GM18861 (cell line): Measurements from ENCODE around the gene PLOD2.

Source experiments
- ATAC-seq: cut with Tn5 transposase; IDR thresholded peaks from one replicate; pipeline ENCODE4 v1.9.1; 2021; ENCODE audit not compliant: unreplicated experiment

PLOD2 gene

DNA sequence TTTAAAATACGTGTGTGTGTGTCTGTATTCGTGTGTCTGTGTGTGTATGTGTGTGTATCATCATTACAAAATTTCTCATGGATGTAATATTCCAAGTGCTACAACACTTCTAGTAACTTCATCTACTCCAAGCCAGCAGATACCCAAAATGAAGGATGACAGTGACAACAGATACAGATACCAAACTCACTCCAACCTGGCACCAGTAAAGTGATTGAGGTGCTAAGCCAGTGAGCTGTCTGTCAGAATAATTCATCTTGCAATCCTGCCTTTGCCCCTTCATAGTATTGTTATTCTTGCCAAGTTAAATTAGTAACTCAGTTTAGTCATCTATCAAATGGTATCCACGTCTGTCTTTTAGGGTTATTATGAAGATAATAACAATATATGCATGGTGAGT, 58.1 kb downstream of the PLOD2 start:
- no peak for ATAC-seq

DNA sequence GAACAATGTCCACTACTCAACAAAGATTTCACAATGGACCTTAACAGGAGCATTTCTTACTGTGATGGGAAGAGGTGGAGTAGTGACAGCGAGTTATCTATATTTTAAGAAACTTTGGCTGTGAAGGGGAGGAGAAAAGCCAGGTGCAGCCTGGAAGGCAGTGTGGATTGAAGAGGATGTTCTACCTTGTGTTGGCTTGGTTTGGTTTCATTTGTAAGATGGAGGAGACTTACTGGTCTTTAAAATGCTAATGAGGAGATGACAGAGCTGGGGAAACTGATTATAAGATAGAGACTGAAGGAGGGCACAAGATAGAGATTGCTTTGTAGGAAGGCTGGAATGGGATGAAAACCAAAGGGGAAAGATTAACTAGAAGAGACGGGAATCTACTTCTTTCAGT, 59.4 kb downstream of the PLOD2 start:
- no peak for ATAC-seq

GRCh38 chr3:146100825-146101444, 60.0 kb downstream of the PLOD2 start:
- no peak for ATAC-seq

- ATAC-seq = no peak
Observed at GRCh38 chr3:146100180-146100579, 60.8 kb downstream of the PLOD2 start.

- no peak for ATAC-seq
Observed at GRCh38 chr3:146099316-146099715, 61.7 kb downstream of the PLOD2 start.

DNA sequence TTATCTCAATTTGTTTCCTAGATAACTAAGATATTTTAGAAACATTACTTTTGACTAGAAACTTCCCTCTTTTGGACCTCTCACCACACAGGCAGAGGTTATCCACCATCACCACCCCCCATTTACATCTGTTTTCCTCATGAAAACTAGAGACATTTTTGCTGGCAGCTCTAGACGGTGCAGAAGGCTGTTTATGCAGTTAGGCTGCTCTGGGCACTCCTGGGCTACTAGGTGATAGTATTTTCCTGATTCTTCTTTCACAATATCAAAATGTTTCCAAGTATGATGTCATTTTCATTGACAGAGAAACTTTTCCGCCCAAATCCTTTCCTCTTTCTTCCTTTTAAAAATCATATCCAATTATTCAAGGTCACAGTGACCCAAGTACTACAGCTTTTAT, 67.1 kb downstream of the PLOD2 start:
- ATAC-seq = no peak

DNA sequence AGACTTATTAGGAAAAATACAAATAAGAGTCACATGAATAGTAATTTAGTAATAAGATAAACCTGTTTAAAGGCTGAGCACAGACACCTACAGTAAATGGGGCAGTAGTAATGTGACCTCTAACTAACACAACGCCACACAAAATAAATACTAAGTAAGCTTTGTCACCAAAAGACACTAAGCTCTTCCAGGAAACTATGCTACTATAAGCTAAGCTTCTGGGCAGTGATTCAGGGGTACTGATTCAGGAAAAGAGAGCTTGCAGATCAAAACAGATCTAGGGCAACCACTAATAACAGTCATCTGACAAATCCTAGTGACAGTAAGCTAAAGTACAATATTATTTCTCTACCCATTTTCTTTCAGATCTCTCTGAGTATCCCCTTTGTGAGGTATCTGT, 68.8 kb downstream of the PLOD2 start:
- ATAC-seq = no peak

GRCh38 chr3:146091397-146091796, 69.6 kb downstream of the PLOD2 start:
- peak; percentile 94 for ATAC-seq

GRCh38 chr3:146090521-146090920, 70.5 kb downstream of the PLOD2 start:
- no peak for ATAC-seq

GRCh38 chr3:146088840-146089239, 72.1 kb downstream of the PLOD2 start:
- no peak for ATAC-seq

GRCh38 chr3:146087116-146087515, 73.9 kb downstream of the PLOD2 start:
- ATAC-seq = no peak

GRCh38 chr3:146086211-146086610, 74.8 kb downstream of the PLOD2 start:
- no peak for ATAC-seq

GRCh38 chr3:146085678-146086077, 75.3 kb downstream of the PLOD2 start:
- ATAC-seq = no peak

DNA sequence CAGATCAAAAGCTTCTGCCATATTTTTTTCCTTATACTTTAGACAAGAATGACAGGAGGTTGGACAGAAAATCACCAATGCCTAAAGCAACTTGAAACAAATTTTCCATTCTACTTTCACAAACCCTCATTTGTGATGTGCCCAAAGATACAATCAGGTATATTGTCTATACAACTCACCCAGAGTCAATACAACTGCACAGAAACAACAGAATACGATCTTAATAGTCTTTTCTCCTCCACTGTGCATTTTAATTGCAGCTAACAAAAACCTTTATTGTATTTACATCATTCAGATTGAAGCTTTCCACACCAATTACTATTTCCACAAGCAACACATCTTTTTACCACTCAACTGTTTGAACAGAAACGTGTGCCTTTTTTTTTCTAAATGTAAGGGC, 80.4 kb downstream of the PLOD2 start:
- no peak for ATAC-seq

DNA sequence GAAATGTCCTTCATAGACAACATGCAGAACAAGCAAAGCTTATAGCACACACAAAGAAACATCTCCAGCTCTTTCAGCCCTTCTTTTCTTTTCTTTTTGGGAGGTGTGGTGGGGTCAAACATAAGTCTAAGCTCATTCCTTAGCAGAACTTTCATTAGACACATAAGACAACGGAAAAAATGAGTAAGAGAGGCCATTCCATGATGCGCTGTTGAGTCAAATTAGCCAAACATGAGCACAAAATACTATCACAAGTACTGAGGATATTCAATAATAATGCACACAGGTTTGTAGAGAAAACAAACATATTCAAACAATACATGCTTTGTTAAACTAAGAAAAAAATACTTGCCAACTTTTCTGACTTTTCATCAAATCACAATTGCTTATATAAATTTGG, 83.0 kb downstream of the PLOD2 start:
- ATAC-seq = no peak

- no peak for ATAC-seq
Observed at GRCh38 chr3:146077181-146077580, 83.8 kb downstream of the PLOD2 start.

DNA sequence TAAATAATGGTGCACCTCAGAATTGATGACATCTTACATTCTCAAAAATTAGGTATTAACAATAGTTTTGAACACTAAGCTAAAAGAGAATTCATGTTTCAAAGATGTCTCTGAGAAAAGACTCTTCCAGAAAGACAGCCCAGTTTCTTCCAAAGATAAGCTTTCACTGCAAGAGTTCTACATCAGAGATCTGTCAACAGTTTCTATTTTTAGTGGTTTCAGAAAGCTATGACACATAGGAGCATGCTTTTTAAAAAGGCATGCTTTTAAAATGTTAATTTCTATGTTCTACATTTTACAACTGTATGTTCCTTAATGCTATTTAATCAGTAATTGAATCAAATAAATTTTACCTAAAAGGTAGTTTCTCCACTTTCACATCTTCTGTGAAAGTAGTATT, 88.2 kb downstream of the PLOD2 start:
- ATAC-seq = no peak

- ATAC-seq = no peak
Observed at GRCh38 chr3:146072061-146072460, 88.9 kb downstream of the PLOD2 start.

DNA sequence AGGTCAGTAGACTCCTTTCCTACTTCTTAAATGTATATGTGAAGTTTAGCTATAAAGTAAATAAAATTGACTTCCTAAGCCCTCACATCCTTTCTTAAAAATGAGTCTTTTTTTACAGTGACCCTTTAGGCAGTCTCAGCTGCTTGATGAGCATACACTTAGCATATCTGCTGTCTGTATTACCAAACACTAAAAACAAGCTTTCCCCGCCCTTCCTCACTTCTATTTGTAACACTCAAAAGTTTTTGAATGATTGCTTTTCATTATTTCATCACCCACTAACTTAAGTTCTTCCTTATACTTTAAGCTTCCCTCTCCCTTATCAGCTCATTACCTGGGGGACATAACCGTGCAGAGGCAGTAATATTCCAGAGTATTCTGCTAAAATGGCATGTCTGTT, 89.4 kb downstream of the PLOD2 start:
- ATAC-seq = no peak

GRCh38 chr3:146067048-146067447, 93.9 kb downstream of the PLOD2 start:
- no peak for ATAC-seq

DNA sequence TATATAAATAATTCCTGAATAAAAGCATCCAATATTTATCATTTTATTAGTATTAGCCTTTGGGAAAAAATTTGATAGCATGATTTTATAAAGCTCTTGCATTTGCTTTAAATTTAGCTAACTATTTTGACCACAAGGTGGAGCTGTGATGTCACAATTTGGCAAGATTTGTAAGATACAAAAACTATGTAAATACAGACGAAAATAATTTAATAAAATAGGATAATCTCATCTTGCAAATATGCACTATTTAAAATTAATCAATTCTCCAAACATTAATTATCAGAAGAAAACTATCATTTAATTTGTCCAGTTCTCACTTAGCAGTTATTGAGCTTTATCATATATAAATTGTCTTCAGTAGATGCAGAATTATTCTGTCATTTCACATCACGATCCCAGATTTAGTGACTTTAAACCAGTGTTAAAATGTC, 95.4 kb downstream of the PLOD2 start:
- ATAC-seq = no peak

DNA sequence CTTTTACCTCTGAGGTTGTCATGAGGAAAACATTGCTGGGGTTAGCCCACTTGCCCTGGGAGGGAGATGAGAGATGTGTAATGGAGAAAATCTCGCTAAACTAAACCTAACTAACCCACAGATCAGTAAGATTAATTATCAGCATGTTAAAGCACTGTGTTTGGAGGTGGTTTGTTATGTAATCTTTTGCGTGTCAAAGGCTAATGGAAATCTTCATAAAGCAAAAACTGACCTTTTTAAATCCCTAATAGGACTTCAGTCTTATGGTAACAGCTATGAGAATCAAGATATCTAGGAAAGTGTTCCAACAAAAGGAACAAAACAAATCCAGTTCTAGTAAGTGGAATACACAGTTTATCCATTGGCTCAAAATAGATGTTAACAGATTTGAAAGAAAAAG, 102.7 kb downstream of the PLOD2 start:
- ATAC-seq = no peak

- no peak for ATAC-seq
Observed at GRCh38 chr3:146052791-146053310, 108.1 kb downstream of the PLOD2 start.
